Activated T-helper 2 cell treated with anti-CD3 and anti-CD28 coated beads, Interferon-gamma antibody, Interleukin-2, Interleukin-4, amounts not matched to agents 10 μg/mL and 5 μg/mL and 100 μg/mL, durations not matched to agents 14 hours and 24 hours and 36 hours (primary cell): ENCODE data around the gene ZNF496. TPM values are rescaled to one million over a fixed set of nuclear protein-coding genes. Genes with fewer than 3 reads are reported as not detected.
"Not testable (repeated sequence)": the region's sequence is repeated elsewhere in the genome, so short reads cannot be mapped to it uniquely, and the experiment has no call there.

Source experiments
- DNase-seq: peaks from one replicate; pipeline ENCODE4 v3.0.0; 2021; ENCODE audit warnings: low spot score
- H3K27ac Mint-ChIP-seq: one replicate; pipeline ENCODE4 v1.8.0; 2021; ENCODE audit warnings: mixed read lengths
- H3K27me3 Mint-ChIP-seq: one replicate; pipeline ENCODE4 v1.8.0; 2021; ENCODE audit warnings: low read depth, mixed read lengths
- H3K36me3 Mint-ChIP-seq: one replicate; pipeline ENCODE4 v1.8.0; 2021; ENCODE audit warnings: low read depth, mixed read lengths
- H3K4me1 Mint-ChIP-seq: one replicate; pipeline ENCODE4 v1.8.0; 2021; ENCODE audit warnings: low read depth, mixed read lengths
- H3K4me3 Mint-ChIP-seq: one replicate; pipeline ENCODE4 v1.8.0; 2021; ENCODE audit warnings: low read depth, mild to moderate bottlenecking, moderate library complexity, mixed read lengths
- H3K9me3 Mint-ChIP-seq: one replicate; pipeline ENCODE4 v1.8.0; 2021; ENCODE audit warnings: mixed read lengths
- intact Hi-C: fragments of 100-400 bp; cut with micrococcal nuclease; formaldehyde crosslinking; loops from one replicate; pipeline ENCODE4 v1.15.1; 2023
- total RNA-seq: library from RNA; stranded (reverse); gene quantifications from 2 replicates; pipeline ENCODE4 v1.2.3, GENCODE V29; 2022

ZNF496 gene
- total RNA-seq, 1 donor from 2014 or later: 19.2 TPM

DNA sequence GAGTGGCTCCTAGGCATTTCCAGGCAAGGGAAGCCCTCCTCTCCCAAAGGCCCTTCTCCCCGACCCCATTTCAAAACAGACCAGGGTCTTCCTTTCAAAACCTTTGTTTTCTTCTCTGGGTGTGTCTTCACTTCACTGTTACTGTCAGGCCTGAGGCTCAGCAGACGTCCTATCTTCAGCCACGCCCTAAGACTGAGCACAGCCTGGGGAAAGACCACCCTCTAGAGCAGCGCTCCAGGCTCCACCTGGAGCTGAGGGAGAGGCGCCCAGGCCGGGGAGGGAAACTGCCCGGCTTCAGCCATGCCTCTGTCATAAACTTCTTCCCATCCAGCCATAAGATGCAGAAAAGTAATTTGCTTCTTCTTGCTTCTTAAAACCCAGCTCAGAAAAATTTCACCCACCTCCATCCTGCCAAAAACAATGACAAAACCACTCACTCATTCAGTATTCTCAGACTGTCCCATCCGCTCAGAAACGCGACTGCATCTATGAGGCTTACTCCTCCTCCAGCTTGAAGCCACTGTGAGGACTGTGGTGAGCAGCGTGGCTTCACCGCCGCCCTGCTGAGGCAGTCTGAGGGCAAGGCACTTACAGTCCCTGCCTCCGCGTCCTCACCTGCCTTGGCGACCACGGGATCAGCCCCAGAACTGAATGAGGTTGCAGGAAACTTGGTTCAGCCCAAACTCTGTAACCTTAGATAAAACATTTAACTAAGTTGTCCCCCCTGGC is 39.7 kb downstream of the ZNF496 start:
- intact Hi-C loops: no loop called here
- no peak overlapping the region for H3K27ac Mint-ChIP-seq
- no peak overlapping the region for H3K4me3 Mint-ChIP-seq
- no peaks in the 10 kb centered on the region for H3K4me1 Mint-ChIP-seq
- no peaks in the 10 kb centered on the region for H3K27me3 Mint-ChIP-seq
- H3K9me3 Mint-ChIP-seq: peaks cover 25% of the 10 kb centered on the region
- no peaks in the 10 kb centered on the region for H3K36me3 Mint-ChIP-seq
- DNase-seq: no peak

DNA sequence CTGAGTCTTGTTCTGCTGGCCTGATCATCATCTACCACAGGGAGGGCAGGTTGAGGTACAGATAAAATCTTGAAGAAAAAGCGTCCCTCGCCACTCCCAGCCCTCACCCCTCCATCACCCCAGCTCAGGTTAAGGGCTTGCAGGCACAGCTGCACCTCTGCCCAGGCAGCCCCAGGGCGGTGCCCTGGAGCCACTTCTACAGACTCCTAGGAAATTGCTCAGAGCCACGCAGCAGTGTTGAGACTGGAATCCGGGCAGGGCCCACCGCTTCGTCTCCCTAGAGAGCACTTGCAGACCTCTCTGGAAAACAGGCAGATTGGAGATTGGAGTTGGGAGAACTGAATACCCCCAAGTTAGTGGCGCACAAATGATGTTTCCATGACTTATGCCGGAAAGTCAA is 40.5 kb downstream of the ZNF496 start:
- no peaks in the 10 kb centered on the region for H3K27me3 Mint-ChIP-seq
- no peaks in the 10 kb centered on the region for H3K4me1 Mint-ChIP-seq
- peaks cover 30% of the 10 kb centered on the region for H3K9me3 Mint-ChIP-seq
- intact Hi-C loops: no loop called here
- H3K4me3 Mint-ChIP-seq: no peak overlapping the region
- H3K36me3 Mint-ChIP-seq: no peaks in the 10 kb centered on the region
- H3K27ac Mint-ChIP-seq: no peak overlapping the region
- no peak for DNase-seq

DNA sequence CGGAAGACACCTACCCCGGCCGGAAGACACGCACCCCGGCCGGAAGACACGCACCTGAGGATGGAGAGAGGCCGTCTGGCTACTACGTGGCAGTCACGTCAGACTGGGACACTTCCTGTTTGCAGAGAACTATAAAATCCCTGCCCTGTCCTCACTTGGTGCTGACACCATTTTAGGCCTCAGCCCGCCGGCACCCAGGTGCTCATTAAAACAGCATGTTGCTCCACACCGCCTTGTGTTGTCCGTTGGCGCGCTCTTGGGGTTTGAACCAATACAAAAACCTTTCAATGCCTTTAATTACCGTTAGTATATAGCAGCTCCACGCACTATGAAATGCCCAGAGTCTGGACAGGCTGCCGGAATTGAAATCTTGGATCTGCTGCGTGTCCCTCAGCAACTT is 41.1 kb downstream of the ZNF496 start:
- Mint-ChIP-seq H3K27me3 (no peaks in the 10 kb centered on the region), H3K36me3 (no peaks in the 10 kb centered on the region), H3K4me3 (no peak overlapping the region), H3K9me3 (peaks cover 30% of the 10 kb centered on the region), H3K27ac (no peak overlapping the region), H3K4me1 (no peaks in the 10 kb centered on the region)
- intact Hi-C loops: no loop called here
- DNase-seq: no peak

DNA sequence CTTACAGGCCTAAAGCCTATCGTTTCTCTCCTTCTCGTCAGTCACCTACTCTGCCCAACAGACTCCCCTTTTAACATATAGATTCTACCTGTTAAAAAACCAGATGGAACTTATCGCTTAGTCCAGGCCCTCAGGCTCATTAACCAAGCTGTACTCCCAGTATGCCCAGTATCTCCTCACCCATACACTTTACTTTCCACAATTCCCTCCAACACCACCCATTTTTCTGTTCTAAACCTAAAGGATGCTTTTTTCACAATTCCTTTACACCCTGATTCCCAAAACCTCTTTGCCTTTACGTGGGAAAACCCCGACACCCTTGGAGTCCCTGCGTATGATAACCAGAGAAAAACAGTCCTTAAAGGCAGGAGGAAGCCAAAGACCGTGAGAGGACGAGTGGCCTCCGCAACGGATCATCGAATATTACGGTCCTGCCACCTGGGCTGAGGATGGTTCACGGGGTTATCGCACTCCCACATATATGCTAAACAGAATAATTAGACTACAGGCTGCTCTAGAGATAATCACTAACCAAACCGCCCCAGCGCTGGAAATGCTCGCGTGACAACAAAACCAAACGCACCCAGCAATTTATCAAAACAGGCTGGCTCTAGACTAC is 42.3 kb downstream of the ZNF496 start:
- H3K27ac Mint-ChIP-seq, H3K4me3 Mint-ChIP-seq, H3K4me1 Mint-ChIP-seq, H3K36me3 Mint-ChIP-seq, DNase-seq, H3K27me3 Mint-ChIP-seq, intact Hi-C loops: not testable (repeated sequence)
- peaks cover 30% of the 10 kb centered on the region for H3K9me3 Mint-ChIP-seq

DNA sequence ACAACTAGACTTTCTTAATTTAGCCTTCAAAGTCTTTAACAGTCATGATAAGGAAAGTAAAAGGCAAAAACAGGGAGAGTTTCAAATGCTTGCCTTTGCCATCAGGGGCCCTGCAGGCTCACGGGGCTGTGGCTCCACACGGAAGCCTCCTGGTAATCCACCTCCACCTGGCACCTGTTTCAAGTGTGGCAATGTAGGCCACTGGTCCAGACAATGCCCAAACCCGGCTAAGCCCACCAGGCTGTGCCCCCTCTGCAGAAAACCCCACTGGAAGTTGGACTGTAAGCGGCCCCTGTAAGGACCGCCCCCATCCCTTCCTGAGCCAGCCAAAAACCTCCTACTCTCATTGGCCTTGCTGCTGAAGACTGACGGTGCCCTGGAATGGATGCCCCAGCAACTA is 43.3 kb downstream of the ZNF496 start:
- Mint-ChIP-seq H3K27me3 (no peaks in the 10 kb centered on the region), H3K36me3 (no peaks in the 10 kb centered on the region), H3K4me3 (no peak overlapping the region), H3K27ac (no peak overlapping the region), H3K4me1 (no peaks in the 10 kb centered on the region), H3K9me3 (peaks cover 30% of the 10 kb centered on the region)
- intact Hi-C loops: no loop called here
- DNase-seq: no peak

DNA sequence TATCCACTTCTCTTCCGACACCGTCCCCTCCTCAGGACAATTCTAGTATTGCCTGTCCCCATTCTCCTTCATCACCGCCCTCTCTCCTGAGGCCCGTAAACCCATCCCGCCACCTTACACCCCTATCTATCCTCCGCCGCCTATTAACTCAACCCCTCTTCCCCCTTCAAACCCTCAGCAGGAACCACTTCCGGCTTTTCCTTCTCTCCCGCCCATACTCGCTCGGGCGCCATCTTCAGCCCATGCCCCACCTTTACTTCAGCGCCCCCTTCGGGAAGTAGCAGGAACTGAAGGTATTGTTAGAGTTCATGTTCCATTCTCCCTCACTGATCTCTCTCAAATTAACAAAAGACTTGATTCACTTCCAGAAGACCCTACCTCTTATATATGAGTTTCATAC is 44.2 kb downstream of the ZNF496 start:
- no peak overlapping the region for H3K4me3 Mint-ChIP-seq
- no peaks in the 10 kb centered on the region for H3K4me1 Mint-ChIP-seq
- DNase-seq: no peak
- H3K36me3 Mint-ChIP-seq: no peaks in the 10 kb centered on the region
- intact Hi-C loops: no loop called here
- peaks cover 30% of the 10 kb centered on the region for H3K9me3 Mint-ChIP-seq
- H3K27ac Mint-ChIP-seq: no peak overlapping the region
- no peaks in the 10 kb centered on the region for H3K27me3 Mint-ChIP-seq

DNA sequence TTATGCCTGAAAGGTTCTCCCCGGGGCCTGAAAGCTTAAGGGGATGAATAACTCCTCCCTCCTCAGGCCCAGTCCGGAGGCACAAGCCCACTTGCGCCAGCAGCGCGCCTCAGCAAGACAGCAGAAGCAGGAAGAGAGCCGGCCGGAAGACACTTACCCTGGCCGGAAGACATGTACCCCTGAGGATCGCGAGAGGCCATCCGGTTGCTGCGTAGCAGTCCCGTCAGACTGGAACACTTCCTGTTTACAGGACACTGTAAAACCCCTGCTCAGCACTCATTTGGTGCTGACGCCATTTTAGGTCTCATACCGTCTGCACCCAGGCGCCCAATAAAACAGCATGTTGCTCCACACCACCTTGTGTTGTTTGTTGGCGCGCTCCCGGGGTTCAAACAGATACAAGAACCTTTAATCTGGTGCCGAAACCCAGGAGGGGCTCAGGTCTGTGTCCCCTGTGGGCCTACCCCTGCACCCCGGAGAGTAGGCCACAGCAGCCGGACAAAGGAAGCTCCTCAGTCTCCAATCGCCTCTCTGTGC is 45.5 kb downstream of the ZNF496 start:
- Mint-ChIP-seq H3K27me3 (no peaks in the 10 kb centered on the region), H3K27ac (no peak overlapping the region), H3K9me3 (peaks cover 30% of the 10 kb centered on the region), H3K4me1 (no peaks in the 10 kb centered on the region), H3K36me3 (no peaks in the 10 kb centered on the region), H3K4me3 (no peak overlapping the region)
- intact Hi-C loops: no loop called here
- no peak for DNase-seq

DNA sequence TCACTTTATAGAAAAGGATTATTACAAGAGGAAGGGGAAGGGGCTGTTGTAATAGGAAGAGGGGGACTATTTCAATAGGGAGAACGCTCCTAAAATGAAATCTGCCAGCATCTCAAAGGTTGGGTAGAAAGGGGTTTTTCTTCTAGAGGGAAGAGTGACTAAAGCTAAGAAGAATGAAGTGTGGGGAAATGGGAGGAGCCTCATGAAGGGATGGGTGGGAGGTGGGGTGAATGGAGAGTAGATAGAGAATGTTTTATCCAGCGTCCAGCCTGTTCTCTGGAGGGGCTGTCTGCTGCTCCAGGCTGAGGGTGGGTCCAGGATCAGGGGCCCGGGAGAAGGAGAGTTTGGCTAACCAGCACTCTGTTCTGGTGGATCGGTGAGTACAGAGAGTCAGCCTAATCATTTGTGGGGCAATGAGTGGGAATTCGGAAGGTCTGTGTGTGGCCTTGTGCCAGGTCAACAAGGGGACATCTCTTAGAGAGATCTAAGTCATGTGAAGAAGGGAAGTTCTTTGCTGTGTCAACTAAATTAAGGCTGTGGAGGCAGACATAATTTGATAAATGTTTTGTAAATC is 50.6 kb downstream of the ZNF496 start:
- intact Hi-C loops: no loop called here
- Mint-ChIP-seq H3K9me3 (peaks cover 8% of the 10 kb centered on the region), H3K27ac (no peak overlapping the region), H3K4me3 (no peak overlapping the region), H3K27me3 (no peaks in the 10 kb centered on the region), H3K36me3 (no peaks in the 10 kb centered on the region), H3K4me1 (no peaks in the 10 kb centered on the region)
- no peak for DNase-seq

DNA sequence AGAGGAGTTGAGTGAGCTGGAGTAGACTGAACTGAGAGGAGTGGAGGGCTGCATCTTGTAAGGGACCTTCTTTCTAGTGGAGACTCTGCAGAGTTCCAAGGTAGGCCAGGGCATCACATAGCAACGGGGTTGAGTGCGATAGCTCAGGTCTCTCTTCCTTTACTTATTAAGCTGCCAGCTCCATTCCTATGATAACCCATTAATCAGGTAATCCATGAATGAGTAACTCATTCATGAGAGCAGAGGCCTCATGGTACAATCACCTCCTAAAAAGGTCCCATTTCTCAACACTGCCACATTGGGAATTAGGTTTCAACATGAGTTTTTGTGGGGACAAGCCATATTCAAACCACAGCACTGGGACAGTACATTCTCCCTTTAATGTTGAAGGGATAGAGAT is 54.5 kb downstream of the ZNF496 start:
- H3K9me3 Mint-ChIP-seq: peaks cover 15% of the 10 kb centered on the region
- H3K36me3 Mint-ChIP-seq: no peaks in the 10 kb centered on the region
- no peaks in the 10 kb centered on the region for H3K27me3 Mint-ChIP-seq
- no peak overlapping the region for H3K4me3 Mint-ChIP-seq
- no peak overlapping the region for H3K27ac Mint-ChIP-seq
- no peaks in the 10 kb centered on the region for H3K4me1 Mint-ChIP-seq
- intact Hi-C loops: no loop called here
- no peak for DNase-seq

DNA sequence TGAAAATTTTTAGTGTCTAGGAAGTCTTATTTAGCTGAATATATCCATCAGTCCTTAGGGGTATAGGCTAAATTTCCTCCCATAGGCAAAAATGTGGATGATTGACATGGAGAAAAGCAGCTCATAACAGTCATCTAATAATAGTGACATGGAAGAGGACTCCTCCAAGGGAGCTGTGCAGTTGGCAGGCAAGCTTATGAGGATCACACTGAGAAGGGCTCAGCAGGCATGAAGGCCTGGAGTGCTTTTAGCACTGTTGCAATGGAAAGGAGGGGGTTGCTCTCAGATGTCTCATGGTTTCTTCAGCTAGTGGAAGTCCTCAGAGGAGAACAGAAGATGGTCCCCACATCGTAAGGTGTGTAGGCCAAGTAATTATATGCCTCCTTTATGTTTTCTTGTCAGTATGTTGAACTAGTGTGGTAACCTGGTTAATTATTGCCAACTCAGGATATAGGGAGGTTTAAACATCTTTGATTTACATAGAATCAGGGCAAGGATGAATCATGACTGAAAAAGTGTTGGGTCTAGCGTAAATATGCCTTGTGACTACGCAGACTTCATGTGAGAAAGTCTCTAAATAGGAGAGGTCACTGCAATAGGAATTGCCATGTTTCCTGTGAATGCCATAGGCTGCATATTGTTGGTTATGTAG is 56.9 kb downstream of the ZNF496 start:
- no peaks in the 10 kb centered on the region for H3K4me1 Mint-ChIP-seq
- no peaks in the 10 kb centered on the region for H3K36me3 Mint-ChIP-seq
- peaks cover 26% of the 10 kb centered on the region for H3K9me3 Mint-ChIP-seq

DNA sequence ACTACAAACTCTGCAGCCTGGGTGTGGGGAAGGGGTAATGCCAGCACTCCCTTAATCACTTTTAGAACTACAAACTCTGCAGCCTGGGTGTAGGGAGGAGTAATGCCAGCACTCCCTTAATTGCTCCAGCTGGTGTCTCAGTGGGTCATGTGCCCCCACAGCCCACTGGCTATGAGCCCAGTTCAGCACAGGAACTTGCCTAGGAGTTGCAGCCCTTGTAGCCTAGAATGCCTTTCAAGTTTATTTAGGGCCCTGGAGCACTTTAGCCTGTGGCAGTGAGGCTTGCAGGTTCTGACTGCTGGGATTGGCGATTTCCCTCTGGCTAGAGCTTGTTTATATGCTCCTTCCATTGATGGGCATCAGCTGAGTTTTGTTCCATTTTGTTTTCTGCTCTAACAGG is 58.7 kb downstream of the ZNF496 start:
- Mint-ChIP-seq H3K36me3 (no peaks in the 10 kb centered on the region), H3K27ac (no peak overlapping the region), H3K9me3 (peaks cover 26% of the 10 kb centered on the region), H3K4me3 (no peak overlapping the region), H3K27me3 (no peaks in the 10 kb centered on the region), H3K4me1 (no peaks in the 10 kb centered on the region)
- no peak for DNase-seq
- intact Hi-C loops: no loop called here

More for the DNA sequence above, 56.9 kb downstream of the ZNF496 start:
- H3K27ac Mint-ChIP-seq: no peak overlapping the region
- H3K27me3 Mint-ChIP-seq: no peaks in the 10 kb centered on the region
- H3K4me3 Mint-ChIP-seq: no peak overlapping the region
- intact Hi-C loops: no loop called here
- no peak for DNase-seq

DNA sequence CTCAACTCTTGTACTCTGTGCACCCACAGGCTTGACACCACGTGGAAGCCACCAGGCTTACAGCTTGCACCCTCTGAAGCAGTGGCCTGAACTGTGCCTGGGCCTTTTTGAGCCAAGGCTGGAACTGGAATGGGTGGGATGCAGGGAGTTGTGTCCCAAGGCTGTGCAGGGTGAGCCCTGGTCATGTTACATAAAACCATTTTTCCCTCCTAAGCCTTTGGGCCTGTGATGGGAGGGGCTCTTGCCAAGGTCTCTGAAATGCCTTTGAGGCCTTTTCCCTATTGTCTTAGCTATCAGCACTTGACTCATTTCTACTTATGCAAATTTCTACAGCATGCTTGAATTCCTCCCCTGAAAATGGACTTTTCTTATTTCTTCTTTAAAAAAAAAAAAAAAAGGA is 61.7 kb downstream of the ZNF496 start:
- H3K27ac Mint-ChIP-seq: no peak overlapping the region
- no peaks in the 10 kb centered on the region for H3K36me3 Mint-ChIP-seq
- H3K4me3 Mint-ChIP-seq: no peak overlapping the region
- no peaks in the 10 kb centered on the region for H3K4me1 Mint-ChIP-seq
- no peaks in the 10 kb centered on the region for H3K27me3 Mint-ChIP-seq
- DNase-seq: no peak
- peaks cover 16% of the 10 kb centered on the region for H3K9me3 Mint-ChIP-seq
- intact Hi-C loops: no loop called here

DNA sequence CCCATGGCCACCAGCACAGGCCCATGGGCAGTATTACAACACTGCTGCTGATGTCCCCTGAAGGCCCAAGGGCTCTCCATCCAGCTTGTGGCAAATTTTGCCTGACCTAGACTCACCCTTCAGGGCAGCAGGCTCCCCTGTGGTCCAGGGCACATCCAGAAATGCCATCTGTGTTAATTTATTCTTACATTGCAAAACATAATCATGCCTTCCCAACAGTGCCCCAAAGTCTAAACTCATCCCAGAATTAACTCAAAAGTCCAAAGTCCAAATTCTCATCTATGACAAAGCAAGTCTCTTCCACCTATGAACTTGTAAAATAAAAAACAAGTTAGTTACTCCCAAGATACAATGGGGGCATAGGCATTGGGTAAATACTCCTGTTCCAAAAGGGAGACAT is 62.5 kb downstream of the ZNF496 start:
- intact Hi-C loops: no loop called here
- H3K27me3 Mint-ChIP-seq: no peaks in the 10 kb centered on the region
- no peak for DNase-seq
- H3K4me1 Mint-ChIP-seq: no peaks in the 10 kb centered on the region
- no peaks in the 10 kb centered on the region for H3K36me3 Mint-ChIP-seq
- no peak overlapping the region for H3K4me3 Mint-ChIP-seq
- H3K9me3 Mint-ChIP-seq: peaks cover 24% of the 10 kb centered on the region
- H3K27ac Mint-ChIP-seq: no peak overlapping the region
